ENCODE data around the gene CHD3. TPM values are rescaled to one million over a fixed set of nuclear protein-coding genes. Genes with fewer than 3 reads are reported as not detected.
"Not testable (repeated sequence)": the region's sequence is repeated elsewhere in the genome, so short reads cannot be mapped to it uniquely, and the experiment has no call there.

CHD3 gene
- total RNA-seq, 1 experiment from 2014 or later = 98.2 TPM

DNA sequence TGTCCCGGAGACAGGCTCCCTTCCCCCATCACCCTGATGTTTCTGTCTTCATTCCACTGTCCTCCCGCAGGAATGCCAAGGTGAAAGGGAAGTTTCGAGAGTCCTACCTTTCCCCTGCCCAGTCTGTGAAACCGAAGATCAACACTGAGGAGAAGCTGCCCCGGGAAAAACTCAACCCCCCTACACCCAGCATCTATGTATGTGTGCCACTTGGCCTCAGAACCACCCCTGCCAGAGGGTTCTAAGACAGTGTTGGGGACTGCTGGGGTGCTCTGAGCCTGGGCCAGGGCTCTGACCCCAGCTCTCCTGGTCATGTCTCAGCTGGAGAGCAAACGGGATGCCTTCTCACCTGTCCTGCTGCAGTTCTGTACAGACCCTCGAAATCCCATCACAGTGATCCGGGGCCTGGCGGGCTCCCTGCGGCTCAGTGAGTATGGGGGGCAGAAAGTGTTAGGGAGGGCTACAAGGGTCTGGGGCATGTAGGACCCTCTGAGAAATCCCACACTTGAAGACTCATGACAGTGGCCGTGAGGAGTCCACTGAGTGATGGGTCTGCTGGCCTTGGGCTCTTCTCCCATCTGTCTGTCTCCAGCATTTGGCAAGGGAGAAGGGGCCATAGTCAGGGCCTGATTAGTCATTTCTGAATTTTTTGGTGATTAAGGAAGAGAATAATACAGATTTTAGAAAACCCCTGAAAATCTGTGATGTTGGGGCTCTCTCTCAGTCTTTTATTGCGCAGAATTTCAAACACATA, 38.7 kb upstream of the CHD3 start:
- no peak for DNase-seq (ENCODE audit: low read depth)

- no peak for DNase-seq (ENCODE audit: low read depth)
These were observed 37.7 kb upstream of the CHD3 start for GRCh38 chr17:7850701-7851437.

- DNase-seq (ENCODE audit: low read depth) = peak; percentile 62
These were observed 36.9 kb upstream of the CHD3 start for GRCh38 chr17:7851438-7852261.

DNA sequence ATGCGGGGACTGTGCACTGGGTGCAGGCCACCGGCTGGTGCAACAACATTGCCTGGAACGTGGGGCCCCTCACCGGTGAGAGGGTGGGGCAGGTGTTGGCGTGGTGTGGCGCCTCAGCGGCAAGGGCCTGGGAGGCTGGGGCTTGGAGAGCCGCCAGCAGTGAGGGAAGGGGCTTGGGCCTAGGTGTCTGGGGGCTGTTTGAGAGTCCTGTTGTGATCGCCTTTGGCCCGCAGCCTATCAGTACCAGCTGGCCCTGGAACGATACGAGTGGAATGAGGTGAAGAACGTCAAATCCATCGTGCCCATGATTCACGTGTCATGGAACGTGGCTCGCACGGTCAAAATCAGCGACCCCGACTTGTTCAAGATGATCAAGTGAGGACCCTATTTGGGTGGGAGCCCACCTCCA, 36.3 kb upstream of the CHD3 start:
- DNase-seq (ENCODE audit: low read depth) = no peak

GRCh38 chr17:7852919-7853690, 35.5 kb upstream of the CHD3 start:
- no peak for DNase-seq (ENCODE audit: low read depth)

DNA sequence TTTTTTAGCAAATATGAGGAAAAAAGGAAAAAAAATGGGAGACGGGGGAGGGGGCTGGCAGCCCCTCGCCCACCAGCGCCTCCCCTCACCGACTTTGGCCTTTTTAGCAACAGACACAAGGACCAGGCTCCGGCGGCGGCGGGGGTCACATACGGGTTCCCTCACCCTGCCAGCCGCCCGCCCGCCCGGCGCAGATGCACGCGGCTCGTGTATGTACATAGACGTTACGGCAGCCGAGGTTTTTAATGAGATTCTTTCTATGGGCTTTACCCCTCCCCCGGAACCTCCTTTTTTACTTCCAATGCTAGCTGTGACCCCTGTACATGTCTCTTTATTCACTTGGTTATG, 34.9 kb upstream of the CHD3 start:
- DNase-seq (ENCODE audit: low read depth) = no peak

DNA sequence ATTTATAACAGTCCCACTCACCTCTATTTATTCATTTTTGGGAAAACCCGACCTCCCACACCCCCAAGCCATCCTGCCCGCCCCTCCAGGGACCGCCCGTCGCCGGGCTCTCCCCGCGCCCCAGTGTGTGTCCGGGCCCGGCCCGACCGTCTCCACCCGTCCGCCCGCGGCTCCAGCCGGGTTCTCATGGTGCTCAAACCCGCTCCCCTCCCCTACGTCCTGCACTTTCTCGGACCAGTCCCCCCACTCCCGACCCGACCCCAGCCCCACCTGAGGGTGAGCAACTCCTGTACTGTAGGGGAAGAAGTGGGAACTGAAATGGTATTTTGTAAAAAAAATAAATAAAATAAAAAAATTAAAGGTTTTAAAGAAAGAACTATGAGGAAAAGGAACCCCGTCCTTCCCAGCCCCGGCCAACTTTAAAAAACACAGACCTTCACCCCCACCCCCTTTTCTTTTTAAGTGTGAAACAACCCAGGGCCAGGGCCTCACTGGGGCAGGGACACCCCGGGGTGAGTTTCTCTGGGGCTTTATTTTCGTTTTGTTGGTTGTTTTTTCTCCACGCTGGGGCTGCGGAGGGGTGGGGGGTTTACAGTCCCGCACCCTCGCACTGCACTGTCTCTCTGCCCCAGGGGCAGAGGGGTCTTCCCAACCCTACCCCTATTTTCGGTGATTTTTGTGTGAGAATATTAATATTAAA, 34.4 kb upstream of the CHD3 start:
- no peak for DNase-seq (ENCODE audit: low read depth)

DNA sequence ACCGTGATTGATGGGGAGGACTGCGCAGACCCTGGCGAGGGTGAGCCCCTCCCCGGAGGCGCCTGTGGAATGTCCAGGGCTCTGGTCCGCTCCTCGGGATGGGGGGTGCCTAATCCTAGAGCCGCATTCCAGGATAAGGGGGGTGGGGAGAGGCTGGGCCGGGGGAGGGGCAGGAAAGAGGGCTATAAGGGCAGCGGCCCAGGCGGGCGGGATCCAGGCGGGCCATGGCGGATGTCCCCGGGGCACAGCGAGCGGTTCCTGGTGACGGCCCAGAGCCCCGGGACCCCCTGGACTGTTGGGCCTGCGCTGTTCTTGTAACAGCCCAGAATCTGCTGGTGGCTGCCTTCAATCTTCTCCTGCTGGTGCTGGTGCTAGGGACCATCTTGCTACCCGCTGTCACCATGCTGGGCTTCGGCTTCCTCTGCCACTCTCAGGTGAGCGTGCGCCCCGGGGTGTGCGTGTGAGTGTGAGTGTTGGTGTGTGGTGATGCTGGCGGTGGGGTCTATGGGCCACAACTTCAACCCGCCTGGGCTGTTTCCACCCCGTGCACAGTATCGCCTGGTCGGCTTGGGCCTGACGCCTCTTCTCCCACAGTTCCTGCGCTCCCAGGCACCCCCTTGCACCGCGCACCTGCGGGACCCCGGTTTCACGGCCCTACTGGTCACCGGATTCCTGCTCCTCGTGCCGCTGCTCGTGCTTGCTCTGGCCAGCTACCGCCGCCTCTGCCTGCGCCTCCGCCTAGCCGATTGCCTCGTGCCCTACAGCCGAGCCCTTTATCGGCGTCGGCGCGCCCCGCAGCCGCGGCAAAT, 33.5 kb upstream of the CHD3 start, which contains the start of gene TMEM88:
TMEM88 (plus strand) TSS at position 216 of the 809 bp plus-strand sequence; CDS start at position 225, 9 bp downstream.
- DNase-seq (ENCODE audit: low read depth) = no peak

- no peak for DNase-seq (ENCODE audit: low read depth)
These were observed 33.0 kb upstream of the CHD3 start for GRCh38 chr17:7855660-7856010.

GRCh38 chr17:7856011-7856810, 32.4 kb upstream of the CHD3 start:
- DNase-seq (ENCODE audit: low read depth) = no peak

GRCh38 chr17:7856811-7857712, 31.5 kb upstream of the CHD3 start, which contains the start of gene NAA38:
Gene NAA38, minus strand, starts transcription at chr17:7857559. Its CDS starts 96 bp downstream, at chr17:7857463.
- peak; percentile 99 for DNase-seq (ENCODE audit: low read depth)

- peak; percentile 94 for DNase-seq (ENCODE audit: low read depth)
These were observed 30.7 kb upstream of the CHD3 start, which contains the start of gene CYB5D1 for GRCh38 chr17:7857713-7858521. Gene CYB5D1, plus strand, starts transcription at chr17:7858003. Its CDS starts 132 bp downstream, at chr17:7858135.

- peak; percentile 38 for DNase-seq (ENCODE audit: low read depth)
These were observed 30.1 kb upstream of the CHD3 start for GRCh38 chr17:7858522-7858810.

GRCh38 chr17:7859028-7859427, 29.6 kb upstream of the CHD3 start:
- no peak for DNase-seq (ENCODE audit: low read depth)

DNA sequence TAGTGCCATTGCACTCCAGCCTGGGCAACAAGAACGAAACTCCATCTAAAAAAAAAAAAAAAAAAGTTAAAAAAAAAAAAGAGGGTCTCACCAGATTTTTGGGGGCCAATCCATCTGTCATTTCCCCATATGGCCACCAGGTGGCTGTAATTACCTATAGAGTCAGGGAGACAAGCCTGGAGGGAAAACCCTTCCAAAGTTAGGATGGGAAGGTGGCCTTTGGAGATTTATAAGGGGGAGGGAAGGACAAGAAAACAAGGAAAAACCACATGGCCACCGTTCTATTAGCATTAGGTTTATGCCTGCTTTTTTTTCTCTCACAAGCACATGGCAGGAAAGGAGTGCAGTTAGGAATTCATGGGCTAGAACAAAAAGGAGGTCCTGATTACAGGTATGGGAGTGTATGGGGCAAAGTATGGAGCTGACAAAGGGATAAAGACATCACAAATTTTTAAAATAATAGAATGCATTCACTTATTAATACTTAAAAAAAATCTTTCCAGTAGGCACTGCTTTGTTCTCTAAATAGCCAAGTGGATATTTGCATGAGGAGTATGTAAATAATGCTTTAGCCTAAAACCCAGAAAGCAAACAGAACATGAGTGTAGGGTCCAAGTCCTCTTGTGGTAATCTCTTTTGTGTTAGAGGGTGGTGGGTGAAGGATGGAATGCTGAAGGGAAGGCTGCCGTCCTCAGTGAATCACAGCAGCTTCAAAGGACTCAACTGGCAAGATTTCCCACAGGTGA, 25.7 kb upstream of the CHD3 start:
- peak; percentile 55 for DNase-seq (ENCODE audit: low read depth)

DNA sequence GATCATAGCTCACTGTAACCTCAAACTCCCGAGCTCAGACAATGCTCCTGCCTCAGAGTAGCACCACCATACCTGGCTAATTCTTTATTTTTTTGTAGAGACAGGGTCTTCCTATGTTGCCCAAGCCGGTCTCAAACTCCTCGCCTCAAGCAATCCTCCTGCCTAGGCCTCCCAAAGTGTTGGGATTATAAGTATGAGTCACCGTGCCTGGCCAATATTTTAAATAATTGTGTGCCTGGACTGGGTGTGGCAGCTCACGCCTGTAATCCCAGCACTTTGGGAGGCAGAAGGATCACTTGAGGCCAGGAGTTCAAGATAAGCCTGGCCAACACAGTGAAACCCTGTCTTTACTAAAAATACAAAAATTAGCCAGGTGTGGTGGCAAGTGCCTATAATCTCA, 24.2 kb upstream of the CHD3 start:
- DNase-seq (ENCODE audit: low read depth) = not testable (repeated sequence)
